ENCODE results near the gene PLEKHF1. TPM values are rescaled to one million over a fixed set of nuclear protein-coding genes. Genes with fewer than 3 reads are reported as not detected.
A peak's percentile ranks its signal among the peaks of the same experiment; 100 is the strongest.

The PLEKHF1 gene
- total RNA-seq, 1 donor from 2014 or later, result 29.4 TPM

- no peak for TF ChIP-seq CTCF (IDR thresholded peaks at IDR 0.05)
- Mint-ChIP-seq H3K4me1 (ENCODE audit: low read depth) (peaks cover 2% of the 10 kb centered on the region), H3K27ac (ENCODE audit: unreplicated experiment) (no peak overlapping the region), H3K9me3 (ENCODE audit: low read depth) (peaks cover 3% of the 10 kb centered on the region), H3K4me3 (ENCODE audit: unreplicated experiment) (no peak overlapping the region), H3K27me3 (ENCODE audit: low read depth) (peaks cover 3% of the 10 kb centered on the region), H3K36me3 (ENCODE audit: low read depth) (no peaks in the 10 kb centered on the region)
- DNase-seq (ENCODE audit: low spot score), result peak; percentile 40
These were observed 28.5 kb upstream of the PLEKHF1 start for GRCh38 chr19:29636553-29637360.

- H3K4me3 Mint-ChIP-seq (ENCODE audit: unreplicated experiment), result no peak overlapping the region
- no peak for TF ChIP-seq CTCF (IDR thresholded peaks at IDR 0.05)
- H3K9me3 Mint-ChIP-seq (ENCODE audit: low read depth), result peaks cover 2% of the 10 kb centered on the region
- peak; percentile 18 for DNase-seq (ENCODE audit: low spot score)
- no peak overlapping the region for H3K27ac Mint-ChIP-seq (ENCODE audit: unreplicated experiment)
- H3K36me3 Mint-ChIP-seq (ENCODE audit: low read depth), result no peaks in the 10 kb centered on the region
- H3K27me3 Mint-ChIP-seq (ENCODE audit: low read depth), result peaks cover 6% of the 10 kb centered on the region
- peaks cover 4% of the 10 kb centered on the region for H3K4me1 Mint-ChIP-seq (ENCODE audit: low read depth)
These were observed 26.2 kb upstream of the PLEKHF1 start for GRCh38 chr19:29639086-29639485.

- DNase-seq (ENCODE audit: low spot score), result peak; percentile 53
- H3K4me1 Mint-ChIP-seq (ENCODE audit: low read depth), result peaks cover 10% of the 10 kb centered on the region
- H3K4me3 Mint-ChIP-seq (ENCODE audit: unreplicated experiment), result no peak overlapping the region
- no peaks in the 10 kb centered on the region for H3K9me3 Mint-ChIP-seq (ENCODE audit: low read depth)
- no peak for TF ChIP-seq CTCF (IDR thresholded peaks at IDR 0.05)
- peaks cover 6% of the 10 kb centered on the region for H3K27me3 Mint-ChIP-seq (ENCODE audit: low read depth)
- no peaks in the 10 kb centered on the region for H3K36me3 Mint-ChIP-seq (ENCODE audit: low read depth)
- H3K27ac Mint-ChIP-seq (ENCODE audit: unreplicated experiment), result no peak overlapping the region
These were observed 25.0 kb upstream of the PLEKHF1 start for GRCh38 chr19:29640231-29640630.

- DNase-seq (ENCODE audit: low spot score), result no peak
- TF ChIP-seq CTCF (IDR thresholded peaks at IDR 0.05), result no peak
- no peak overlapping the region for H3K4me3 Mint-ChIP-seq (ENCODE audit: unreplicated experiment)
- H3K36me3 Mint-ChIP-seq (ENCODE audit: low read depth), result no peaks in the 10 kb centered on the region
- H3K27ac Mint-ChIP-seq (ENCODE audit: unreplicated experiment), result no peak overlapping the region
- no peaks in the 10 kb centered on the region for H3K9me3 Mint-ChIP-seq (ENCODE audit: low read depth)
- H3K27me3 Mint-ChIP-seq (ENCODE audit: low read depth), result peaks cover 6% of the 10 kb centered on the region
- H3K4me1 Mint-ChIP-seq (ENCODE audit: low read depth), result peaks cover 23% of the 10 kb centered on the region
These were observed 23.7 kb upstream of the PLEKHF1 start for GRCh38 chr19:29641597-29641996.

GRCh38 chr19:29643361-29643935 lies 21.8 kb upstream of the PLEKHF1 start:
- no peak overlapping the region for H3K27ac Mint-ChIP-seq (ENCODE audit: unreplicated experiment)
- H3K9me3 Mint-ChIP-seq (ENCODE audit: low read depth), result no peaks in the 10 kb centered on the region
- no peak for DNase-seq (ENCODE audit: low spot score)
- peaks cover 23% of the 10 kb centered on the region for H3K4me1 Mint-ChIP-seq (ENCODE audit: low read depth)
- H3K36me3 Mint-ChIP-seq (ENCODE audit: low read depth), result no peaks in the 10 kb centered on the region
- peaks cover 6% of the 10 kb centered on the region for H3K27me3 Mint-ChIP-seq (ENCODE audit: low read depth)
- no peak overlapping the region for H3K4me3 Mint-ChIP-seq (ENCODE audit: unreplicated experiment)
- no peak for TF ChIP-seq CTCF (IDR thresholded peaks at IDR 0.05)
